ENCODE data around the gene NEUROD4. TPM values are rescaled to one million over a fixed set of nuclear protein-coding genes. Genes with fewer than 3 reads are reported as not detected.

NEUROD4 gene
- total RNA-seq, 2 experiments from 2014 or later, result not detected

DNA sequence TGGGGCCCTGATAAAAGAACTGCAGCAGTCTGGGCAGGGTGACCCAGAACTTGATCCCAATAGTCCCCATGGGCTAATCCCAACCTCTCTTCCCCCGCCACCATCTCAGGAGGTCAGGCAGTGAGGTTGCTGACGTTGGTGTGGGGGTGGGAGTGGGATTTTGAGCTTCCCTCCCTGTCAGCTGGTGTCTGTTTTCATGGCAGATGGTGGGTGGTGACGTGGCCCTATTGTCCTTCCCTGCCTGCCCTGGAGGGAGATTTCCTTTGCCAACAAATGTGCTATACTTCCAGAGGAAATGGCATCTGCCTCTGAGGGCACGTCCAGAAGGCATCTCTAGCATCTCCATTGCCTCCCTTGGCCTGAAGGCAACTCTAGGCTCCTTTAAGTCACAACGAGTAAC, 37.7 kb downstream of the NEUROD4 start:
- H3K36me3 Mint-ChIP-seq, result no peaks in the 10 kb centered on the region
- ATAC-seq (ENCODE audit: low read depth) (no peak), DNase-seq (no peak)
- H3K9me3 Mint-ChIP-seq, result no peaks in the 10 kb centered on the region
- POLR2A ChIA-PET, result no interaction called here
- peaks cover 6% of the 10 kb centered on the region for H3K4me1 Mint-ChIP-seq
- peaks cover 4% of the 10 kb centered on the region for H3K27me3 Mint-ChIP-seq
- no peak overlapping the region for H3K4me3 Mint-ChIP-seq
- H3K27ac Mint-ChIP-seq, result no peak overlapping the region

- peaks cover 7% of the 10 kb centered on the region for H3K27me3 Mint-ChIP-seq
- H3K9me3 Mint-ChIP-seq, result no peaks in the 10 kb centered on the region
- DNase-seq, result no peak
- peaks cover 6% of the 10 kb centered on the region for H3K4me1 Mint-ChIP-seq
- no peaks in the 10 kb centered on the region for H3K36me3 Mint-ChIP-seq
- no peak overlapping the region for H3K27ac Mint-ChIP-seq
- H3K4me3 Mint-ChIP-seq, result no peak overlapping the region
- no peak for ATAC-seq (ENCODE audit: low read depth)
- POLR2A ChIA-PET, result no interaction called here
Measured at GRCh38 chr12:55058082-55058481, 38.3 kb downstream of the NEUROD4 start.

DNA sequence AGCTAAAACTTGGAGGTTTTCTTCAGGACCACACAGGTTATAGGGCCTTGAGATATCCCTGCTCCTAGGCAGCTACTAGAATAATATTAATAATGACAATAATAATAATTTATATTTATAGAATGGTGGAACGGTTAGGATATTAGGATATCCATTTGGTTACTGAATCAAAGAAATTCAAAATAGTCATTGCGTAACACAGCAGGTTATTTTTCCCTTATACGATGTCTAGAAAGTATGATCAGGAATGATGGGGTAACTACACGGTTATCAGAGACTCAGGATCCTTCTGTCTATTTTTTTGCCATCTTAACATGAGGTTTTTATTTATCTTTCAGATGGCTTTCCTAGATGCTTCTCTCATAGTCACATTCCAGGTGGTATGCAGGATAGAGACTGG, 39.0 kb downstream of the NEUROD4 start:
- H3K4me1 Mint-ChIP-seq, result peaks cover 6% of the 10 kb centered on the region
- ATAC-seq (ENCODE audit: low read depth) (no peak), DNase-seq (no peak)
- no peak overlapping the region for H3K27ac Mint-ChIP-seq
- H3K4me3 Mint-ChIP-seq, result no peak overlapping the region
- no peaks in the 10 kb centered on the region for H3K9me3 Mint-ChIP-seq
- H3K27me3 Mint-ChIP-seq, result peaks cover 7% of the 10 kb centered on the region
- H3K36me3 Mint-ChIP-seq, result no peaks in the 10 kb centered on the region
- POLR2A ChIA-PET, result no interaction called here

- Mint-ChIP-seq H3K9me3 (no peaks in the 10 kb centered on the region), H3K36me3 (no peaks in the 10 kb centered on the region), H3K4me1 (peaks cover 6% of the 10 kb centered on the region), H3K4me3 (no peak overlapping the region), H3K27me3 (peaks cover 10% of the 10 kb centered on the region), H3K27ac (no peak overlapping the region)
- ATAC-seq (ENCODE audit: low read depth), result peak; percentile 30
- POLR2A ChIA-PET, result no interaction called here
- no peak for DNase-seq
Measured at GRCh38 chr12:55060470-55060869, 40.7 kb downstream of the NEUROD4 start.

DNA sequence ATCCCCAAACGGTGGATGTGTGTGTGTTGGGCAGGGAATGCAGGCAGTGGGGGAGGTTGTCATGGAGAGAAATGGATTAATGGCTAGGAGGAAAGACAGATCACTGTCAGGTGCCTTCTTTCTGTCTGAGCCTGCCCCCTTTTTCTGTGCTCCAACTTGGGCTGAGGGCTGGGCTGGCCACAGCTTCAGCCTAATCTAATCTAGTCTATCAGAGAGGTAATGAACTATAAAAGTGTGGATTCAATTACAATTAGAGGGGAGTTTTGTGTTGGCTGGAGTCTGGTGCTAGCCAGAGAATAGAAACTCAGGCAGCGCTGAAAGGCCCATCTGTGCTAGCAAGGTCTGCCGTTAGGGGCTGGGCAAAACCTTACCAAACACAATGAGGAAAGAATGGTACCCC, 41.2 kb downstream of the NEUROD4 start:
- peaks cover 6% of the 10 kb centered on the region for H3K4me1 Mint-ChIP-seq
- no peak overlapping the region for H3K27ac Mint-ChIP-seq
- POLR2A ChIA-PET, result no interaction called here
- no peaks in the 10 kb centered on the region for H3K36me3 Mint-ChIP-seq
- DNase-seq (no peak), ATAC-seq (ENCODE audit: low read depth) (no peak)
- H3K4me3 Mint-ChIP-seq, result no peak overlapping the region
- peaks cover 12% of the 10 kb centered on the region for H3K27me3 Mint-ChIP-seq
- no peaks in the 10 kb centered on the region for H3K9me3 Mint-ChIP-seq

GRCh38 chr12:55063291-55063690, 43.5 kb downstream of the NEUROD4 start:
- no peak overlapping the region for H3K27ac Mint-ChIP-seq

DNA sequence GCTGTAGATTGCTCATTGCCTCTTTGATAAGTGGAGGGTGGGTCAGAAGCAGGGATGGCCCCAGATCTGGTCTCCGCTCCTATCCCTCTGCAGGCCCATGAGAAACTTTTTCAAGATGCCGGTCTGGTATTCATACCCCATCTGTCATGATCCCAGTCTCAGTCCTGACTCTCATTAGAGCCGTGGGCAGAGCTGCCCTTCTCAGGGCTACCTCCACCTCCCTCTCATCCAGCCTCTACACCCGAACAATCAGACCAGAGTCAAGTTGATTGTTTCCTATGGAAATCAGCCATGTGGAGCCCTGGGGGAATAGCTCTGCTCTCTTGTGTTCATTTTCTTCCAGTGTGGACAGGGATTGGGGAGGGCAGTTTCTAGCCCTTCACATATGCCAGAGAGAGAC, 45.8 kb downstream of the NEUROD4 start:
- Mint-ChIP-seq H3K9me3 (no peaks in the 10 kb centered on the region), H3K4me3 (no peak overlapping the region), H3K36me3 (no peaks in the 10 kb centered on the region), H3K27ac (no peak overlapping the region), H3K27me3 (peaks cover 12% of the 10 kb centered on the region), H3K4me1 (peaks cover 2% of the 10 kb centered on the region)
- DNase-seq (no peak), ATAC-seq (ENCODE audit: low read depth) (no peak)
- POLR2A ChIA-PET, result no interaction called here

More at GRCh38 chr12:55063291-55063690, 43.5 kb downstream of the NEUROD4 start:
- POLR2A ChIA-PET, result no interaction called here
- peaks cover 12% of the 10 kb centered on the region for H3K27me3 Mint-ChIP-seq
- DNase-seq (no peak), ATAC-seq (ENCODE audit: low read depth) (no peak)
- H3K9me3 Mint-ChIP-seq, result no peaks in the 10 kb centered on the region
- peaks cover 6% of the 10 kb centered on the region for H3K4me1 Mint-ChIP-seq
- H3K36me3 Mint-ChIP-seq, result no peaks in the 10 kb centered on the region
- H3K4me3 Mint-ChIP-seq, result no peak overlapping the region

DNA sequence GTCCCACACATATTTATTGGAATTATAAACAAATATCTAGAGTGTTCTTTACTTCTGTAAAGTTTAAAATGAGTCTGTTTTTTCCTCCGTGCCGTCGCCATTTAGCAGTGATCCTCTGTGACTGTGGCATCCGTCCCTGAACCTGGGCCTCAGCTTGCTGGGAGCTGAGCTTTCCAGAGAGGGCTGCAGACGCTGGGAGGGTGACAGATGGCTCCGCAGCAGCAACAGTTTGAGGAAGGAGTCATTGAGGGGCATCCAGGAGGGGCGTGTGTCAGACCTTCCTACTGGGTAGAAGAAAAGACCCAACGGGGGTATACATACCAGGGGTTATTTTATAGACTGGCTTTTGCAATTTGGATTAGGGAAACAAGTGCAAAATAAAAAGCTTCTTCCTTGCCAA, 47.9 kb downstream of the NEUROD4 start:
- no peak overlapping the region for H3K27ac Mint-ChIP-seq
- POLR2A ChIA-PET, result interaction anchor here (1.3 kb wide), 1 partner anchor 83 kb away, joined by 3 read pairs; the partner anchor contains the start of gene TESPA1

DNA sequence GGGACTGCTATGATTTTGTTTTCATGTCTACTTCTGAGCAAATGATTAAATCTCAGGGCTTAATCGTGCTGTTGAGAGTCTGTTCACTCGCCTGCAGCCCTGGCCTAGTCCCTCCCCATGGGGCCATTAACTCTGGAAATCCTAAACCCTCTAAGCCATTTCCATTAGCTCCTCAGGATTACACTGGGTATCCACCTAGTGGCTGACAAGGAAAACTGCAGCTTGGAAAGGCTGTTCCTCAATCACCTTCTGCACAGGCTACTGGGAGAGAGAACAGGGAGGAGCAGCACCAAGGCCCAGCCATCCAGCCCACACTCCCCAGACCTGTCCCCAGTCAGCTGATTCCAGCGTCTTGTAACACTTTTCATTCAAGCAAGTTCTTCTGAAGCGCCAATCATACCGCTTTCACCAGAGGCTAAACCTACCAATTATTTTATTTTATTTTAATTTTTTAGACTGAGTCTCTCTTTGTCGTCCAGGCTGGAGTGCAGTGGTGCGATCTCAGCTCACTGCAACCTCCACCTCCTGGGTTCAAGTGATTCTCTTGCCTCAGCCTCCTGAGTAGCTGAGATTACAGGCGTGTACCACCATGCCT, 48.7 kb downstream of the NEUROD4 start:
- Mint-ChIP-seq H3K9me3 (no peaks in the 10 kb centered on the region), H3K36me3 (no peaks in the 10 kb centered on the region), H3K4me3 (no peak overlapping the region), H3K4me1 (peaks cover 4% of the 10 kb centered on the region), H3K27ac (no peak overlapping the region), H3K27me3 (peaks cover 9% of the 10 kb centered on the region)
- ATAC-seq (ENCODE audit: low read depth) (no peak), DNase-seq (peak; percentile 28)
- POLR2A ChIA-PET, result interaction anchor here (1.3 kb wide), 1 partner anchor 84 kb away, joined by 3 read pairs; the partner anchor contains the start of gene TESPA1

More for the DNA sequence above, 47.9 kb downstream of the NEUROD4 start:
- DNase-seq (no peak), ATAC-seq (ENCODE audit: low read depth) (no peak)
- peaks cover 12% of the 10 kb centered on the region for H3K27me3 Mint-ChIP-seq
- no peaks in the 10 kb centered on the region for H3K36me3 Mint-ChIP-seq
- no peak overlapping the region for H3K4me3 Mint-ChIP-seq
- H3K9me3 Mint-ChIP-seq, result no peaks in the 10 kb centered on the region
- H3K4me1 Mint-ChIP-seq, result peaks cover 2% of the 10 kb centered on the region

GRCh38 chr12:55072083-55072482, 52.3 kb downstream of the NEUROD4 start:
- Mint-ChIP-seq H3K27me3 (peaks cover 19% of the 10 kb centered on the region), H3K27ac (no peak overlapping the region), H3K9me3 (no peaks in the 10 kb centered on the region), H3K36me3 (no peaks in the 10 kb centered on the region), H3K4me1 (peaks cover 4% of the 10 kb centered on the region), H3K4me3 (no peak overlapping the region)
- ATAC-seq (ENCODE audit: low read depth) (peak; percentile 90), DNase-seq (peak; percentile 79)
- POLR2A ChIA-PET, result interaction anchor here (1.0 to 2.9 kb wide), 3 partner anchors 79 to 92 kb away, joined by 3 to 14 read pairs (median 6); partner anchors contain the start of gene TESPA1

GRCh38 chr12:55073043-55074022, 53.6 kb downstream of the NEUROD4 start:
- Mint-ChIP-seq H3K27me3 (peaks cover 23% of the 10 kb centered on the region), H3K4me3 (no peak overlapping the region), H3K27ac (no peak overlapping the region), H3K9me3 (no peaks in the 10 kb centered on the region), H3K4me1 (peaks cover 4% of the 10 kb centered on the region), H3K36me3 (no peaks in the 10 kb centered on the region)
- POLR2A ChIA-PET, result interaction anchor here (2.9 kb wide), 1 partner anchor 81 kb away, joined by 14 read pairs; no protein-coding TSS in a partner anchor
- ATAC-seq (ENCODE audit: low read depth) (peak; percentile 43), DNase-seq (peak; percentile 70)

- no peaks in the 10 kb centered on the region for H3K9me3 Mint-ChIP-seq
- no peak for DNase-seq
- no peak overlapping the region for H3K4me3 Mint-ChIP-seq
- ATAC-seq (ENCODE audit: low read depth), result no peak
- peaks cover 4% of the 10 kb centered on the region for H3K4me1 Mint-ChIP-seq
- H3K36me3 Mint-ChIP-seq, result no peaks in the 10 kb centered on the region
- H3K27ac Mint-ChIP-seq, result no peak overlapping the region
- H3K27me3 Mint-ChIP-seq, result peaks cover 35% of the 10 kb centered on the region
- POLR2A ChIA-PET, result no interaction called here
Measured at GRCh38 chr12:55074806-55075205, 55.0 kb downstream of the NEUROD4 start.

All from activated naive CD8-positive, alpha-beta T cell treated with anti-CD3 and anti-CD28 coated beads, Interleukin-2, amount 10 ng/mL, durations not matched to agents 7 days and 5 days (primary cell).